Astrocyte (in vitro differentiated cells and primary cell): Measurements from ENCODE around the gene C10orf53.

Experiments used
- CTCF ChIP-seq: IDR thresholded peaks from 2 replicates; pipeline ENCODE4 v1.5.1; 2011; ENCODE audit warnings: low read depth, mild to moderate bottlenecking, inconsistent platforms, low read length, moderate library complexity; ENCODE audit not compliant: insufficient read depth
- EZH2 ChIP-seq: IDR thresholded peaks from 2 replicates; pipeline ENCODE4 v1.6.1; 2012; ENCODE audit warnings: mild to moderate bottlenecking, low read length, inconsistent platforms; ENCODE audit not compliant: insufficient read depth

GRCh38 chr10:49733866-49734265, 54.4 kb downstream of the C10orf53 start:
- TF ChIP-seq CTCF (no peak), EZH2 (no peak)
